ENCODE measurements around the gene ST3GAL3.

GRCh38 chr1:43952731-43953346 lies 245.5 kb downstream of the ST3GAL3 start:
- TF ChIP-seq CTCF (IDR thresholded peaks at IDR 0.05) (no peak), POLR2A (IDR thresholded peaks at IDR 0.05) (no peak), EP300 (IDR thresholded peaks at IDR 0.05) (no peak)
